SK-N-SH (cell line): ENCODE measurements around the gene OR56A5. TPM values are rescaled to one million over a fixed set of nuclear protein-coding genes. Genes with fewer than 3 reads are reported as not detected.

Source experiments
- CTCF ChIA-PET: fragments of 300-600, 350-600 bp; formaldehyde crosslinking; extraction: SDS; loops from one replicate; lab custom pipeline; 2021; lab: Yijun Ruan, JAX
- POLR2A ChIA-PET: fragments of 350-600 bp; sonication (Branson Sonifier 250); formaldehyde crosslinking; extraction: SDS; loops from one replicate; lab custom pipeline; 2020; ENCODE audit warnings: antibody characterized with exemption, inconsistent platforms; lab: Yijun Ruan, JAX
- DNase-seq: peaks from one replicate; pipeline ENCODE4 v3.0.0; 2012
- H2AFZ ChIP-seq: fragments of 200-600 bp; sonication (generic); 2 replicates; pipeline ENCODE4 v1.8.1; 2016; ENCODE audit warnings: antibody characterized with exemption, mild to moderate bottlenecking, low read depth
- H3F3A ChIP-seq: fragments of 200-600 bp; sonication (generic); replicated peaks from 2 replicates; pipeline ENCODE3; 2016; ENCODE audit warnings: antibody characterized with exemption, mild to moderate bottlenecking; ENCODE audit not compliant: insufficient read depth
- H3K27ac ChIP-seq, 2 experiments: fragments of 200-500 bp in 1 of 2; fragments of 200-600 bp in 1 of 2; sonication (Bioruptor generic) in 1 of 2; sonication (generic), shearing (Covaris generic) in 1 of 2; 2 replicates each; pipeline versions ENCODE4 v1.5.1 to v1.6.1; 2014 to 2016; ENCODE audit warnings: low read depth in 2 of 2, inconsistent platforms in 1 of 2, low read length in 1 of 2, mild to moderate bottlenecking in 1 of 2, mixed read lengths in 1 of 2
- H3K27me3 ChIP-seq: fragments of 200-600 bp; sonication (generic), shearing (Covaris generic); 2 replicates; pipeline ENCODE4 v1.6.1; 2016; ENCODE audit warnings: mixed run types; ENCODE audit not compliant: insufficient read depth
- H3K36me3 ChIP-seq, 2 experiments: fragments of 200-500 bp in 1 of 2; fragments of 200-600 bp in 1 of 2; sonication (Bioruptor generic) in 1 of 2; sonication (generic) in 1 of 2; replicated peaks in 1 of 2; 2 replicates each; pipeline versions ENCODE3 to v1.5.1; 2014 to 2016; ENCODE audit warnings: low read length in 1 of 2, mild to moderate bottlenecking in 1 of 2; ENCODE audit not compliant: insufficient read depth in 2 of 2, control insufficient read depth in 1 of 2
- H3K4me1 ChIP-seq, 2 experiments: fragments of 200-500 bp in 1 of 2; fragments of 200-600 bp in 1 of 2; sonication (Bioruptor generic) in 1 of 2; sonication (generic), shearing (Covaris generic) in 1 of 2; 2 replicates each; pipeline versions ENCODE4 v1.5.1 to v1.6.1; 2014 to 2016; ENCODE audit warnings: low read depth in 1 of 2, low read length in 1 of 2, mixed run types in 1 of 2; ENCODE audit not compliant: insufficient read depth in 2 of 2, control insufficient read depth in 1 of 2
- H3K4me2 ChIP-seq: fragments of 200-600 bp; sonication (generic), shearing (Covaris generic); 2 replicates; pipeline ENCODE4 v1.6.1; 2017; ENCODE audit warnings: mixed run types
- H3K4me3 ChIP-seq, 2 experiments: fragments of 200-500 bp in 1 of 2; fragments of 200-600 bp in 1 of 2; sonication (Bioruptor generic) in 1 of 2; sonication (generic), shearing (Covaris generic) in 1 of 2; 2 replicates each; pipeline versions ENCODE4 v1.5.1 to v1.8.1; 2014 to 2016; ENCODE audit warnings: low read depth in 2 of 2, inconsistent platforms in 1 of 2, low read length in 1 of 2, mild to moderate bottlenecking in 1 of 2, mixed read lengths in 1 of 2, moderate library complexity in 1 of 2
- H3K79me2 ChIP-seq: fragments of 200-600 bp; sonication (generic); 2 replicates; pipeline ENCODE4 v1.8.1; 2017; ENCODE audit warnings: mild to moderate bottlenecking; ENCODE audit not compliant: insufficient read depth
- H3K9ac ChIP-seq: fragments of 200-600 bp; sonication (generic); 2 replicates; pipeline ENCODE4 v1.6.1; 2017; ENCODE audit warnings: mixed run types
- H3K9me2 ChIP-seq: fragments of 200-600 bp; sonication (generic); 2 replicates; pipeline ENCODE4 v1.6.1; 2017; ENCODE audit warnings: mixed run types
- H3K9me3 ChIP-seq: fragments of 200-600 bp; sonication (generic); 2 replicates; pipeline ENCODE4 v1.6.1; 2017; ENCODE audit warnings: mixed run types, mild to moderate bottlenecking, moderate library complexity
- H4K20me1 ChIP-seq: fragments of 200-600 bp; sonication (generic); 2 replicates; pipeline ENCODE4 v1.6.1; 2017; ENCODE audit warnings: mild to moderate bottlenecking, mixed run types; ENCODE audit not compliant: insufficient read depth
- CTCF ChIP-seq: fragments of 200-600 bp; sonication (generic); IDR thresholded peaks from 2 replicates; pipeline ENCODE4 v1.6.1; 2017; ENCODE audit warnings: antibody characterized with exemption, mild to moderate bottlenecking, moderate library complexity
- ELF1 ChIP-seq: IDR thresholded peaks from 2 replicates; pipeline ENCODE4 v1.4.0; 2012
- FOSL2 ChIP-seq: IDR thresholded peaks from 2 replicates; pipeline ENCODE4 v1.4.0; 2012; ENCODE audit warnings: low read depth, mild to moderate bottlenecking, moderate library complexity, borderline replicate concordance
- FOXM1 ChIP-seq: IDR thresholded peaks from 2 replicates; pipeline ENCODE4 v1.4.0; 2012; ENCODE audit warnings: low read depth, mild to moderate bottlenecking
- JUND ChIP-seq: IDR thresholded peaks from 2 replicates; pipeline ENCODE4 v1.4.0; 2012
- MEF2A ChIP-seq: IDR thresholded peaks from 2 replicates; pipeline ENCODE4 v1.4.0; 2012; ENCODE audit warnings: low read depth, borderline replicate concordance
- NRF1 ChIP-seq: IDR thresholded peaks from 2 replicates; pipeline ENCODE4 v1.6.1; 2012; ENCODE audit warnings: low read depth, mild to moderate bottlenecking, low read length
- PBX3 ChIP-seq: IDR thresholded peaks from 2 replicates; pipeline ENCODE4; 2012
- RCOR1 ChIP-seq: fragments of 150-350 bp; IDR thresholded peaks from 2 replicates; pipeline ENCODE4 v1.6.1; 2017; ENCODE audit warnings: antibody characterized with exemption, low read length
- REST ChIP-seq: IDR thresholded peaks from 2 replicates; pipeline ENCODE4 v1.6.1; 2012; ENCODE audit warnings: mild to moderate bottlenecking, low read depth, low read length, moderate library complexity
- RFX5 ChIP-seq: IDR thresholded peaks from 2 replicates; pipeline ENCODE4 v1.6.1; 2012; ENCODE audit warnings: mild to moderate bottlenecking, improper control_type of control experiment, low read length
- TCF12 ChIP-seq: IDR thresholded peaks from 2 replicates; pipeline ENCODE4 v1.4.0; 2012
- TEAD4 ChIP-seq: IDR thresholded peaks from 2 replicates; pipeline ENCODE4 v1.4.0; 2012; ENCODE audit warnings: mild to moderate bottlenecking, borderline replicate concordance; ENCODE audit not compliant: insufficient read depth
- YY1 ChIP-seq: IDR thresholded peaks from 2 replicates; pipeline ENCODE4 v1.4.0; 2012; ENCODE audit warnings: low read depth, mild to moderate bottlenecking
- ZBTB33 ChIP-seq: IDR thresholded peaks from 2 replicates; pipeline ENCODE4 v1.4.0; 2012; ENCODE audit warnings: low read depth, borderline replicate concordance
- WGBS: methylation state at CpG from one replicate; pipeline ENCODE4 v1.1.6; 2017; ENCODE audit warnings: low lambda C conversion rate; 5-methylcytosine and 5-hydroxymethylcytosine counted together
- polyA plus RNA-seq, 3 experiments: library from polyadenylated mRNA; depleted of rRNA; stranded (reverse); fragments of >200 nt; gene quantifications; 2 replicates each; pipeline ENCODE4 v1.2.3, GENCODE V29; 2012

The OR56A5 gene
- polyA plus RNA-seq, 1 of the 3 experiments (the other 2 are of a cell fraction), result not detected

GRCh38 chr11:5930614-5931013 lies 37.7 kb downstream of the OR56A5 start:
- H3K4me2 ChIP-seq, result no peak overlapping the region
- H4K20me1 ChIP-seq, result no peaks in the 10 kb centered on the region
- H3K4me1 ChIP-seq, result no peaks in the 10 kb centered on the region
- H3K27me3 ChIP-seq, result peaks cover 41% of the 10 kb centered on the region
- ChIA-PET CTCF (no interaction called here), POLR2A (no interaction called here)
- no peaks in the 10 kb centered on the region for H3K9me2 ChIP-seq
- H3K9me3 ChIP-seq, result no peaks in the 10 kb centered on the region
- H3K36me3 ChIP-seq, result no peaks in the 10 kb centered on the region
- WGBS, result 7% methylated on average over 12 of the region's 19 CpGs
- H2AFZ ChIP-seq, result no peak overlapping the region
- no peak overlapping the region for H3K27ac ChIP-seq
- no peak for DNase-seq
- H3K9ac ChIP-seq, result no peak overlapping the region
- no peaks in the 10 kb centered on the region for H3K79me2 ChIP-seq
- no peak overlapping the region for H3K4me3 ChIP-seq
- H3F3A ChIP-seq, result no peaks in the 10 kb centered on the region
- TF ChIP-seq ZBTB33 (no peak), TEAD4 (no peak), REST (no peak), RFX5 (no peak), PBX3 (no peak), YY1 (no peak), NRF1 (no peak), TCF12 (no peak), ELF1 (no peak), CTCF (no peak), FOXM1 (no peak), FOSL2 (no peak), JUND (no peak), MEF2A (no peak), RCOR1 (no peak)
